SJCRH30 (cell line): ENCODE data around the gene RER1. TPM values are rescaled to one million over a fixed set of nuclear protein-coding genes. Genes with fewer than 3 reads are reported as not detected.

Experiments
- DNase-seq, 2 experiments: peaks; one replicate each; pipeline ENCODE4 v3.0.0-alpha.2; 2015 to 2020
- H3K27ac ChIP-seq: fragments of 250-450 bp; sonication (Bioruptor Pico); 2 replicates; pipeline ENCODE4 v1.5.1; 2020; ENCODE audit warnings: mild to moderate bottlenecking, moderate library complexity
- H3K27me3 ChIP-seq: fragments of 250-450 bp; sonication (Bioruptor Pico); 2 replicates; pipeline ENCODE4 v1.5.1; 2020; ENCODE audit warnings: mild to moderate bottlenecking, moderate library complexity
- H3K36me3 ChIP-seq: fragments of 250-450 bp; sonication (Bioruptor Pico); 2 replicates; pipeline ENCODE4 v1.5.1; 2020; ENCODE audit warnings: mild to moderate bottlenecking, moderate library complexity
- H3K4me1 ChIP-seq: fragments of 250-450 bp; sonication (Bioruptor Pico); 2 replicates; pipeline ENCODE4 v1.5.1; 2020; ENCODE audit warnings: mild to moderate bottlenecking, moderate library complexity
- H3K4me3 ChIP-seq: fragments of 250-450 bp; sonication (Bioruptor Pico); 2 replicates; pipeline ENCODE4 v1.5.1; 2020; ENCODE audit warnings: mild to moderate bottlenecking, moderate library complexity
- H3K9me3 ChIP-seq: fragments of 250-450 bp; sonication (Bioruptor Pico); replicated peaks from 2 replicates; pipeline ENCODE4 v1.5.1; 2020; ENCODE audit warnings: mild to moderate bottlenecking, moderate library complexity
- total RNA-seq: library from RNA; depleted of rRNA; stranded (reverse); fragments of >200 nt; shearing (Covaris generic); gene quantifications from 2 replicates; pipeline ENCODE4 v1.2.3, GENCODE V29; 2014

Gene RER1
- total RNA-seq, 1 experiment from 2014 or later = 145 TPM

GRCh38 chr1:2386636-2387611 lies 4.7 kb upstream of the RER1 start:
- DNase-seq = no peak
- no peaks in the 10 kb centered on the region for H3K9me3 ChIP-seq
- H3K4me3 ChIP-seq = no peak overlapping the region
- H3K36me3 ChIP-seq = no peaks in the 10 kb centered on the region
- peaks cover 6% of the 10 kb centered on the region; the same call in 1 of the 2 replicates for H3K4me1 ChIP-seq
- H3K27me3 ChIP-seq = no peaks in the 10 kb centered on the region
- no peak overlapping the region for H3K27ac ChIP-seq

- DNase-seq = no peak
- no peaks in the 10 kb centered on the region for H3K27me3 ChIP-seq
- peaks cover 3% of the 10 kb centered on the region; the same call in 1 of the 2 replicates for H3K36me3 ChIP-seq
- H3K4me1 ChIP-seq = peaks cover 10% of the 10 kb centered on the region; the same call in 1 of the 2 replicates
- no peak overlapping the region for H3K27ac ChIP-seq
- H3K4me3 ChIP-seq = no peak overlapping the region
- no peaks in the 10 kb centered on the region for H3K9me3 ChIP-seq
These were observed 3.4 kb upstream of the RER1 start for GRCh38 chr1:2388004-2388913.

- H3K4me1 ChIP-seq = peaks cover 10% of the 10 kb centered on the region; the same call in 1 of the 2 replicates
- no peaks in the 10 kb centered on the region for H3K9me3 ChIP-seq
- no peaks in the 10 kb centered on the region for H3K27me3 ChIP-seq
- no peak for DNase-seq
- H3K4me3 ChIP-seq = no peak overlapping the region
- H3K36me3 ChIP-seq = peaks cover 7% of the 10 kb centered on the region; the same call in 1 of the 2 replicates
- H3K27ac ChIP-seq = no peak overlapping the region
These were observed 2.0 kb upstream of the RER1 start for GRCh38 chr1:2389644-2390043.

GRCh38 chr1:2391931-2392509 lies 379 bp downstream of the RER1 start:
- H3K36me3 ChIP-seq = peaks cover 19% of the 10 kb centered on the region
- no peak overlapping the region for H3K27ac ChIP-seq
- no peak for DNase-seq

GRCh38 chr1:2392686-2393085 lies 1.0 kb downstream of the RER1 start:
- Histone ChIP-seq H3K4me1 (peaks cover 10% of the 10 kb centered on the region; the same call in 1 of the 2 replicates), H3K4me3 (peak overlapping the region; percentile 90), H3K27me3 (no peaks in the 10 kb centered on the region), H3K9me3 (no peaks in the 10 kb centered on the region), H3K36me3 (peaks cover 26% of the 10 kb centered on the region), H3K27ac (no peak overlapping the region)
- no peak for DNase-seq

More at GRCh38 chr1:2391931-2392509, 379 bp downstream of the RER1 start:
- H3K9me3 ChIP-seq = no peaks in the 10 kb centered on the region
- H3K4me1 ChIP-seq = peaks cover 10% of the 10 kb centered on the region; the same call in 1 of the 2 replicates
- H3K4me3 ChIP-seq = peak overlapping the region; percentile 90
- H3K27me3 ChIP-seq = no peaks in the 10 kb centered on the region

DNA sequence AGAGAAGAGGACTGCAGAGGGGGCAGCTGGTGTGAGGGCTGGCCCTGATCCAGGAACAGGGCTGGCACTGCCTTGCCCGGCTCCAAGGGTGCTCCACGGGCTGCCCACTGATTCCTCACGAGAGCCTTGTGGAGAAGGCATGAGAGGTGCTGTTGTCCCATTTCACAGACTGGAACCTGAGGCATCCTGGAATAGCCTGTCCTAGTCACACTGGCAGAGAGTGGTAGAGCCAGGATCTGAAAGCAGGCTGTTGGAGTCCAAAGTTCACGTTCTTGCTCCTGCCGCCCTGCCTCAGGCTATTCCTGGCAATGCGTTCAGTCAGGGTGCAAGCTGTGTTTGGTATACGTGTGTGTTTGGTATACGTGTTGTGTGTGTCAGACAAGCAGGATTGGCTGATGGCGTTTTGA lies 1.8 kb downstream of the RER1 start:
- Histone ChIP-seq H3K27ac (no peak overlapping the region), H3K27me3 (no peaks in the 10 kb centered on the region), H3K4me1 (peaks cover 10% of the 10 kb centered on the region; the same call in 1 of the 2 replicates), H3K4me3 (no peak overlapping the region), H3K9me3 (no peaks in the 10 kb centered on the region), H3K36me3 (peaks cover 32% of the 10 kb centered on the region)
- no peak for DNase-seq

DNA sequence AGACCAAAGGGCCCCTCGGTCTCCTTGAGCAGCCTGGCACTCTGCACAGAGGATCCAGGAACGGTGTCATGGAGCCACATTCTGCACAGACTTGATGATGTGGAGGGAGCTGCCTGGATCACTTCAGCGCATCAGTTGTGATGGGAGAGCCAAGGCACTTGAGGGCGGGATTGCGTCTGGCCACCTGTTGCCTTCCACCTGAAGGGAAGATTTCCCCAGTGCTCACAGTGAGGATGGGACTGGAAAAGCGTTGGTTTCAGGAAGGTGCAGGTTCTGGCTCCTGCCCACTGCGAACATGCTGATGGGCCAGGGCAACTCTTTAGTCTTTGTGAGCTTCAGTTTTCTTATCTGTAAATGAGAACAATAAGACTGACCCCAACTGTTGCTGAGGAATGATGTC lies 2.6 kb downstream of the RER1 start:
- H3K4me3 ChIP-seq = no peak overlapping the region
- no peaks in the 10 kb centered on the region for H3K27me3 ChIP-seq
- no peaks in the 10 kb centered on the region for H3K9me3 ChIP-seq
- peaks cover 10% of the 10 kb centered on the region; the same call in 1 of the 2 replicates for H3K4me1 ChIP-seq
- no peak for DNase-seq
- H3K36me3 ChIP-seq = peaks cover 39% of the 10 kb centered on the region
- no peak overlapping the region for H3K27ac ChIP-seq

- Histone ChIP-seq H3K4me1 (peaks cover 8% of the 10 kb centered on the region; the same call in 1 of the 2 replicates), H3K36me3 (peaks cover 45% of the 10 kb centered on the region), H3K27ac (no peak overlapping the region), H3K4me3 (no peak overlapping the region), H3K27me3 (no peaks in the 10 kb centered on the region), H3K9me3 (no peaks in the 10 kb centered on the region)
- DNase-seq = no peak
These were observed 3.1 kb downstream of the RER1 start for GRCh38 chr1:2394761-2395160.

GRCh38 chr1:2395245-2395644 lies 3.6 kb downstream of the RER1 start:
- Histone ChIP-seq H3K4me1 (peaks cover 4% of the 10 kb centered on the region; the same call in 1 of the 2 replicates), H3K36me3 (peaks cover 50% of the 10 kb centered on the region), H3K27ac (no peak overlapping the region), H3K9me3 (no peaks in the 10 kb centered on the region), H3K4me3 (no peak overlapping the region), H3K27me3 (no peaks in the 10 kb centered on the region)
- no peak for DNase-seq

GRCh38 chr1:2396059-2396458 lies 4.4 kb downstream of the RER1 start:
- no peaks in the 10 kb centered on the region for H3K9me3 ChIP-seq
- peaks cover 56% of the 10 kb centered on the region for H3K36me3 ChIP-seq
- peaks cover 4% of the 10 kb centered on the region; the same call in 1 of the 2 replicates for H3K4me1 ChIP-seq
- H3K4me3 ChIP-seq = no peak overlapping the region
- H3K27ac ChIP-seq = no peak overlapping the region
- DNase-seq = no peak
- H3K27me3 ChIP-seq = no peaks in the 10 kb centered on the region

DNA sequence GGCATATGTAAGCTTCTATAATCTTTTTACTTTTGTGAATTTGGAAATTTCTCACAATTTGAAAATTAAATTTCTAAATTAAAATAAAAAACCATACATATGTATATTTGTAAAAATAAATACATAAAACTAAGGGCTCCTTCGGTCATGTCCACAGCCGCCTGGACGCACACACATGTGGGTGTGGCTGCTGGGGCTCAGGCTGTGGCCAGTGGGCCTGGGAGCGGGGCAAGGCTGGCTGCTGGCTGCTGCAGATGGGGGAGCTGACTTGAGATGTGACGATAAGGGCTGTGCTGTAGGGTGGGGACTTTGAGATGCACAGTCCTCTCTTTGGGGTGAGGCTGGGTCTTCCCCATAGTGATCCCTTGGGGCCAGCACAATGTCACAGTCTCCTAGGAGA lies 4.8 kb downstream of the RER1 start:
- Histone ChIP-seq H3K27ac (no peak overlapping the region), H3K4me3 (no peak overlapping the region), H3K4me1 (peaks cover 4% of the 10 kb centered on the region; the same call in 1 of the 2 replicates), H3K27me3 (no peaks in the 10 kb centered on the region), H3K36me3 (peaks cover 58% of the 10 kb centered on the region), H3K9me3 (no peaks in the 10 kb centered on the region)
- DNase-seq = no peak

- peaks cover 64% of the 10 kb centered on the region for H3K36me3 ChIP-seq
- no peaks in the 10 kb centered on the region for H3K9me3 ChIP-seq
- H3K27me3 ChIP-seq = no peaks in the 10 kb centered on the region
- H3K4me3 ChIP-seq = no peak overlapping the region
- H3K27ac ChIP-seq = no peak overlapping the region
- DNase-seq = no peak
- peaks cover 4% of the 10 kb centered on the region; the same call in 1 of the 2 replicates for H3K4me1 ChIP-seq
These were observed 5.5 kb downstream of the RER1 start for GRCh38 chr1:2397007-2397679.

DNA sequence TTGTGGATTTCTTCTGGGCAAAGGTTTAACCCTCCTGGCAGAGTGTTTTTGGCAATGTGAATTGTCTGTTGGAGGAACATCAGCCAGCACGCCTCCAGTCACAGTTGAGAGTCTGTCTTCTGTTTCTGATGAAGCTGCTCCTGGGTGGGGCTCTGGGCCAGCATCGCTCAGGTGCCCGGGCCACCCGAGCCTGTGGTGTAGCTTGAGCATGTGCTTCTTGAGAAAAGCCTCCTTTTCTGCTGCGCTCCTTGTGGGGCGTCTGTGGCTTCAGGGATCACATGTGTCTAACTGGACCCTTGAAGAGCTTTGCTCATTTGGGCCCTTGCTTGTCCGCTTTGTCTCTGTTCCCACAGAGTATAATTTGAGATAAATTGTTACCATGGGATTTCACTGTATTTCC lies 7.2 kb downstream of the RER1 start:
- H3K27me3 ChIP-seq = no peaks in the 10 kb centered on the region
- H3K36me3 ChIP-seq = peaks cover 74% of the 10 kb centered on the region
- H3K4me1 ChIP-seq = no peaks in the 10 kb centered on the region
- DNase-seq = no peak
- H3K27ac ChIP-seq = no peak overlapping the region
- no peak overlapping the region for H3K4me3 ChIP-seq
- no peaks in the 10 kb centered on the region for H3K9me3 ChIP-seq
